Epithelial cell of proximal tubule (primary cell): ENCODE data around the gene C1orf174. TPM values are rescaled to one million over a fixed set of nuclear protein-coding genes. Genes with fewer than 3 reads are reported as not detected.
"Not testable (repeated sequence)": the region's sequence is repeated elsewhere in the genome, so short reads cannot be mapped to it uniquely, and the experiment has no call there.

Experiments
- DNase-seq: peaks from one replicate; pipeline ENCODE4 v3.0.0-alpha.2; 2011; ENCODE audit warnings: low read depth
- H3K4me3 ChIP-seq: 2 replicates; pipeline ENCODE4 v1.5.1; 2011; ENCODE audit warnings: low read depth, mild to moderate bottlenecking, low read length
- CTCF ChIP-seq: conservative IDR thresholded peaks from 2 replicates; pipeline ENCODE4 v1.5.1; 2012; ENCODE audit warnings: low read depth, mild to moderate bottlenecking, low read length
- total RNA-seq: library from RNA; depleted of rRNA; stranded (reverse); fragments of >200 nt; gene quantifications from 2 replicates; pipeline ENCODE4 v1.2.3, GENCODE V29; 2015

C1orf174 gene
- total RNA-seq, 1 donor from 2014 or later = 21.9 TPM

GRCh38 chr1:3919706-3920105 is 19.6 kb upstream of the C1orf174 start:
- no peak for TF ChIP-seq CTCF
- no peak for DNase-seq
- H3K4me3 ChIP-seq = no peak overlapping the region

GRCh38 chr1:3918966-3919611 is 19.0 kb upstream of the C1orf174 start:
- no peak overlapping the region for H3K4me3 ChIP-seq
- DNase-seq = no peak
- no peak for TF ChIP-seq CTCF

GRCh38 chr1:3918359-3918758 is 18.3 kb upstream of the C1orf174 start:
- DNase-seq = not testable (repeated sequence)

GRCh38 chr1:3917761-3918160 is 17.7 kb upstream of the C1orf174 start:
- DNase-seq = no peak
- H3K4me3 ChIP-seq = no peak overlapping the region
- TF ChIP-seq CTCF = no peak

More at GRCh38 chr1:3918359-3918758, 18.3 kb upstream of the C1orf174 start:
- H3K4me3 ChIP-seq = not testable (repeated sequence)

GRCh38 chr1:3915551-3916121 is 15.6 kb upstream of the C1orf174 start:
- H3K4me3 ChIP-seq = no peak overlapping the region
- no peak for DNase-seq
- no peak for TF ChIP-seq CTCF

GRCh38 chr1:3914911-3915310 is 14.8 kb upstream of the C1orf174 start:
- no peak overlapping the region for H3K4me3 ChIP-seq
- DNase-seq = no peak
- no peak for TF ChIP-seq CTCF

GRCh38 chr1:3914331-3914851 is 14.3 kb upstream of the C1orf174 start:
- TF ChIP-seq CTCF = no peak
- no peak overlapping the region for H3K4me3 ChIP-seq
- no peak for DNase-seq
